GM19463 (cell line): ENCODE data around the gene DUSP10.

Source experiments
- ATAC-seq: cut with Tn5 transposase; IDR thresholded peaks from one replicate; pipeline ENCODE4 v1.9.1; 2021; ENCODE audit warnings: mild to moderate bottlenecking, moderate library complexity; ENCODE audit not compliant: unreplicated experiment

DUSP10 gene

GRCh38 chr1:221696718-221697461, 45.0 kb downstream of the DUSP10 start:
- ATAC-seq = no peak

GRCh38 chr1:221696027-221696426, 45.9 kb downstream of the DUSP10 start:
- no peak for ATAC-seq

- no peak for ATAC-seq
Observed at GRCh38 chr1:221695301-221695700, 46.6 kb downstream of the DUSP10 start.

GRCh38 chr1:221694109-221694508, 47.8 kb downstream of the DUSP10 start:
- ATAC-seq = no peak

- no peak for ATAC-seq
Observed at GRCh38 chr1:221693087-221693486, 48.8 kb downstream of the DUSP10 start.

GRCh38 chr1:221692643-221693042, 49.2 kb downstream of the DUSP10 start:
- no peak for ATAC-seq

- no peak for ATAC-seq
Observed at GRCh38 chr1:221691261-221691660, 50.6 kb downstream of the DUSP10 start.

GRCh38 chr1:221690858-221691257, 51.0 kb downstream of the DUSP10 start:
- ATAC-seq = no peak

- no peak for ATAC-seq
Observed at GRCh38 chr1:221689138-221689537, 52.8 kb downstream of the DUSP10 start.

GRCh38 chr1:221688488-221688843, 53.4 kb downstream of the DUSP10 start:
- peak; percentile 17 for ATAC-seq

- ATAC-seq = peak; percentile 49
Observed at GRCh38 chr1:221687836-221688487, 53.9 kb downstream of the DUSP10 start.

- ATAC-seq = no peak
Observed at GRCh38 chr1:221683681-221684080, 58.2 kb downstream of the DUSP10 start.

GRCh38 chr1:221680085-221680484, 61.8 kb downstream of the DUSP10 start:
- ATAC-seq = no peak

GRCh38 chr1:221678014-221678413, 63.9 kb downstream of the DUSP10 start:
- ATAC-seq = no peak

- no peak for ATAC-seq
Observed at GRCh38 chr1:221675880-221676800, 65.7 kb downstream of the DUSP10 start.

GRCh38 chr1:221672965-221673364, 68.9 kb downstream of the DUSP10 start:
- ATAC-seq = no peak

GRCh38 chr1:221672239-221672645, 69.6 kb downstream of the DUSP10 start:
- ATAC-seq = no peak

GRCh38 chr1:221670081-221670480, 71.8 kb downstream of the DUSP10 start:
- no peak for ATAC-seq

- no peak for ATAC-seq
Observed at GRCh38 chr1:221669441-221669840, 72.4 kb downstream of the DUSP10 start.

GRCh38 chr1:221667504-221667903, 74.4 kb downstream of the DUSP10 start:
- ATAC-seq = peak; percentile 96

- no peak for ATAC-seq
Observed at GRCh38 chr1:221664253-221664652, 77.6 kb downstream of the DUSP10 start.

- no peak for ATAC-seq
Observed at GRCh38 chr1:221663321-221663720, 78.6 kb downstream of the DUSP10 start.
